Astrocyte of the hippocampus (primary cell): ENCODE results near the gene EYA2.
"Not testable (repeated sequence)": the region's sequence is repeated elsewhere in the genome, so short reads cannot be mapped to it uniquely, and the experiment has no call there.

Experiments
- DNase-seq: peaks from one replicate; pipeline ENCODE4 v3.0.0; 2011; ENCODE audit warnings: low read depth, low spot score

EYA2 gene

GRCh38 chr20:46894579-46894958, at the start of gene EYA2:
EYA2 (plus strand) TSS chr20:46894843; CDS start chr20:46990011, 95,168 bp downstream.
- DNase-seq: peak; percentile 36

GRCh38 chr20:46844965-46845364, 49.7 kb upstream of the EYA2 start:
- no peak for DNase-seq

- no peak for DNase-seq
These were observed 45.4 kb upstream of the EYA2 start for GRCh38 chr20:46849269-46849668.

GRCh38 chr20:46849751-46850150, 44.9 kb upstream of the EYA2 start:
- no peak for DNase-seq

GRCh38 chr20:46850416-46850815, 44.2 kb upstream of the EYA2 start:
- DNase-seq: no peak

GRCh38 chr20:46850896-46851295, 43.7 kb upstream of the EYA2 start:
- no peak for DNase-seq

- DNase-seq: no peak
These were observed 42.9 kb upstream of the EYA2 start for GRCh38 chr20:46851746-46852145.

- no peak for DNase-seq
These were observed 42.3 kb upstream of the EYA2 start for GRCh38 chr20:46852313-46852712.

GRCh38 chr20:46853926-46854325, 40.7 kb upstream of the EYA2 start:
- DNase-seq: no peak

GRCh38 chr20:46857061-46857831, 37.4 kb upstream of the EYA2 start:
- DNase-seq: no peak

- DNase-seq: no peak
These were observed 28.8 kb upstream of the EYA2 start for GRCh38 chr20:46865824-46866223.

- DNase-seq: no peak
These were observed 24.6 kb upstream of the EYA2 start for GRCh38 chr20:46870041-46870440.

GRCh38 chr20:46872328-46873211, 22.1 kb upstream of the EYA2 start:
- DNase-seq: no peak

GRCh38 chr20:46875059-46875458, 19.6 kb upstream of the EYA2 start:
- no peak for DNase-seq

- DNase-seq: no peak
These were observed 15.3 kb upstream of the EYA2 start for GRCh38 chr20:46879386-46879785.

GRCh38 chr20:46879963-46880362, 14.7 kb upstream of the EYA2 start:
- DNase-seq: not testable (repeated sequence)

- peak; percentile 16 for DNase-seq
These were observed 10.8 kb upstream of the EYA2 start for GRCh38 chr20:46883892-46884291.

- DNase-seq: no peak
These were observed 4.0 kb upstream of the EYA2 start for GRCh38 chr20:46890682-46891081.

- no peak for DNase-seq
These were observed 1.6 kb upstream of the EYA2 start for GRCh38 chr20:46893051-46893450.

GRCh38 chr20:46893877-46894578, 615 bp upstream of the EYA2 start:
- no peak for DNase-seq

- DNase-seq: peak; percentile 33
These were observed 595 bp downstream of the EYA2 start for GRCh38 chr20:46894971-46895905.
